Measurements from ENCODE around the gene ADCY9. TPM values are rescaled to one million over a fixed set of nuclear protein-coding genes. Genes with fewer than 3 reads are reported as not detected.
A peak's percentile ranks its signal among the peaks of the same experiment; 100 is the strongest.

ADCY9 gene
- polyA plus RNA-seq, 3 donors: 0.44 to 9.3 (median 0.67) TPM

DNA sequence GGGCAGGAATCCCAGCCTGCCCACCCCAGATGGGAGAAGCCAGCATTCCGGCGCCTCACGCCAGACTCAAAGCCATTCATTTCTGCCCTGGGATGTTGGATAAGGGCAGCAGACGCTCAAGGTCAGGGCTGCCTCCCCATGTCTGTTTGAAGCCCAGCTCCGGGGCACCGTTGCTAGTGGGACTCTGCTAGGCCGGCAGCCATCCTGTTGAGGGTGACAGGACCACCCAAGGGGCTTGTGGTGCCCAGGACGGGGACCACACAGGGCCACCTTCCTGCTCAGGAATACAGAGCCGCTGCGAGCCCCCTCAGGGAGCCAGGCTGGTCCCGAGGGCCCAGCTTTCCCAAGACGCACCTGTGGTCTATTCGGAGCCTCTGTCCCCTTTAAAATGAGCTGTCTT, 134.0 kb downstream of the ADCY9 start:
- intact Hi-C loops (cut with micrococcal nuclease): loop anchor here (2.0 to 10.0 kb wide), 2 partner anchors 263 to 273 kb away; partner anchors contain the start of gene SRL (in 1 of the 2)
- H3K9me3 Mint-ChIP-seq: no peaks in the 10 kb centered on the region

DNA sequence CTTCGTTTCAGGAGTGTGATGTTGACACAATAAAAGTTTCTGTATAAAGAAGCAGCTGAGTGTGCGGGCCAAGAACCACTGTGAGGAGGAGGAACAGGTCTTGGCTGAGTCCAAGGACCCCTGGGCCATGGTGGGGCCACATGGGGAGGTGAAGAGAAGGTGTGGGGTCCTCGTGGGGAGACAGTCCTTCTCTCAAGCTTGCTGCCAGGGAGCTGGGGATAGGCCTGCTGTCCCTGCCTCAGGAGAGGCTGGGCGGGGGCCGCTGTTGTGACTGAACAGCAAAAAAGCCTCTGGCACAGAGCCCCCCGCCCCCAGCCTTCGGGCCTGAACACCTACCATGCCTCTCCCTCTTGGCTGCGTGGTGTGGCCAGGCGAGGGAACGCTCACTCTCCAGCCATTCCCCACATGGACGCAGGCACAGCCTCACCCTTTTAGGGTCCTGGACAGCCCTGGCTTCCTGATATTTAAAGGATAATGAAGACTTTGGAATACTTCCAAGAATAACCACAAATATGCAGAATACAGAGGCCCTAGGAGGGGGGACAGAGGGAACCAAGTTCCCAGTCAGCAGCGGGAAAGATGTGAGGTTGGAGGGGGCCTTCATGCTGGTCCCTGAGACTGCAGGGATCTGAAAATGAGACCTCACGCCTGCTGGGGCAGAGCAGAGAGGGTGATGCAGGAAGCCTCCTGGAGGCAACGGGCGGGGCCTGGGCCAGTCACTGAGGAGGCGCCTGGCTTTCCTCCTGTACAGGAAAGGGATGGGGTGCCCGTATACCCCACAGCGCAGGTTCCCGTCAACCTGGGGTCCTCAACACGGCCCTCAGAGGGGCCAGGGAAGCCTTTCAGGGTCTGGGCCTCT, 135.8 kb downstream of the ADCY9 start:
- Mint-ChIP-seq H3K4me1 (peaks cover 8% of the 10 kb centered on the region), H3K36me3 (peaks cover 39 to 61% of the 10 kb centered on the region in 2 donors), H3K27me3 (ENCODE audit: low read depth in 3 of 3) (peaks cover 0 to 3% (median 1%) of the 10 kb centered on the region in 3 donors), H3K4me3 (no peak overlapping the region), H3K9me3 (no peaks in the 10 kb centered on the region), H3K27ac (peak overlapping the region in 1 of 7 donors; percentile 61)
- H2AFZ ChIP-seq (ENCODE audit: insufficient read depth, low read depth, low read length, poor library complexity, severe bottlenecking): no peak overlapping the region
- peaks cover 4% of the 10 kb centered on the region in 2 donors for H3K4me1 ChIP-seq (ENCODE audit: control insufficient read depth in 1 of 2, insufficient read depth in 2 of 2, low read length in 2 of 2)
- intact Hi-C loops (cut with micrococcal nuclease): loop anchor here in 1 of 2 donors (10.0 kb wide), 1 partner anchor 264 kb away; the partner anchor contains the start of gene SRL
- H3K9me3 ChIP-seq (replicated peaks in 1 of 2; ENCODE audit: control insufficient read depth in 1 of 2, insufficient read depth in 1 of 2, low read length in 2 of 2): no peaks in the 10 kb centered on the region
- H3K36me3 ChIP-seq (replicated peaks in 1 of 2; ENCODE audit: control insufficient read depth in 1 of 2, insufficient read depth in 2 of 2, low read length in 2 of 2): peaks cover 32 to 51% of the 10 kb centered on the region in 2 donors
- no peaks in the 10 kb centered on the region for H3K27me3 ChIP-seq (ENCODE audit: control insufficient read depth in 2 of 2, insufficient read depth in 2 of 2, low read length in 2 of 2)
- H3K27ac ChIP-seq (ENCODE audit: low read depth in 1 of 2, low read length in 2 of 2): no peak overlapping the region
- TF ChIP-seq, protein P1, sequence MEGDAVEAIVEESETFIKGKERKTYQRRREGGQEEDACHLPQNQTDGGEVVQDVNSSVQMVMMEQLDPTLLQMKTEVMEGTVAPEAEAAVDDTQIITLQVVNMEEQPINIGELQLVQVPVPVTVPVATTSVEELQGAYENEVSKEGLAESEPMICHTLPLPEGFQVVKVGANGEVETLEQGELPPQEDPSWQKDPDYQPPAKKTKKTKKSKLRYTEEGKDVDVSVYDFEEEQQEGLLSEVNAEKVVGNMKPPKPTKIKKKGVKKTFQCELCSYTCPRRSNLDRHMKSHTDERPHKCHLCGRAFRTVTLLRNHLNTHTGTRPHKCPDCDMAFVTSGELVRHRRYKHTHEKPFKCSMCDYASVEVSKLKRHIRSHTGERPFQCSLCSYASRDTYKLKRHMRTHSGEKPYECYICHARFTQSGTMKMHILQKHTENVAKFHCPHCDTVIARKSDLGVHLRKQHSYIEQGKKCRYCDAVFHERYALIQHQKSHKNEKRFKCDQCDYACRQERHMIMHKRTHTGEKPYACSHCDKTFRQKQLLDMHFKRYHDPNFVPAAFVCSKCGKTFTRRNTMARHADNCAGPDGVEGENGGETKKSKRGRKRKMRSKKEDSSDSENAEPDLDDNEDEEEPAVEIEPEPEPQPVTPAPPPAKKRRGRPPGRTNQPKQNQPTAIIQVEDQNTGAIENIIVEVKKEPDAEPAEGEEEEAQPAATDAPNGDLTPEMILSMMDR (IDR thresholded peaks at IDR 0.05): no peak
- H4K20me1 ChIP-seq (ENCODE audit: insufficient read depth, low read length): no peaks in the 10 kb centered on the region
- H3K9ac ChIP-seq (ENCODE audit: insufficient read depth, low read length, poor library complexity, severe bottlenecking): no peak overlapping the region
- H3K4me2 ChIP-seq (replicated peaks; ENCODE audit: extremely low read depth, low read length, poor library complexity, severe bottlenecking): no peak overlapping the region
- H3K4me3 ChIP-seq (replicated peaks in 1 of 3; ENCODE audit: low read depth in 2 of 3, low read length in 3 of 3): no peak overlapping the region
- DNase-seq: no peak
- 91% methylated on average over 13 of the region's 20 CpGs for WGBS (ENCODE audit: insufficient coverage)
- H3K79me2 ChIP-seq (ENCODE audit: insufficient read depth, low read length): no peaks in the 10 kb centered on the region

More for the DNA sequence above, 134.0 kb downstream of the ADCY9 start:
- H2AFZ ChIP-seq (ENCODE audit: insufficient read depth, low read depth, low read length, poor library complexity, severe bottlenecking): no peak overlapping the region
- H3K4me3 ChIP-seq (replicated peaks in 1 of 3; ENCODE audit: low read depth in 2 of 3, low read length in 3 of 3): no peak overlapping the region
- peaks cover 0 to 1% (median 1%) of the 10 kb centered on the region in 3 donors for H3K27me3 Mint-ChIP-seq (ENCODE audit: low read depth in 3 of 3)
- no peaks in the 10 kb centered on the region for H4K20me1 ChIP-seq (ENCODE audit: insufficient read depth, low read length)
- no peaks in the 10 kb centered on the region for H3K79me2 ChIP-seq (ENCODE audit: insufficient read depth, low read length)
- peaks cover 8% of the 10 kb centered on the region for H3K4me1 Mint-ChIP-seq
- no peak overlapping the region for H3K4me2 ChIP-seq (replicated peaks; ENCODE audit: extremely low read depth, low read length, poor library complexity, severe bottlenecking)
- no peak for DNase-seq
- H3K36me3 Mint-ChIP-seq: peaks cover 35 to 57% of the 10 kb centered on the region in 2 donors
- no peak overlapping the region for H3K9ac ChIP-seq (ENCODE audit: insufficient read depth, low read length, poor library complexity, severe bottlenecking)
- no peak overlapping the region for H3K27ac ChIP-seq (ENCODE audit: low read depth in 1 of 2, low read length in 2 of 2)
- no peaks in the 10 kb centered on the region for H3K27me3 ChIP-seq (ENCODE audit: control insufficient read depth in 2 of 2, insufficient read depth in 2 of 2, low read length in 2 of 2)
- 97% methylated on average over 13 of the region's 13 CpGs for WGBS (ENCODE audit: insufficient coverage)
- peaks cover 4% of the 10 kb centered on the region in 2 donors for H3K4me1 ChIP-seq (ENCODE audit: control insufficient read depth in 1 of 2, insufficient read depth in 2 of 2, low read length in 2 of 2)
- no peak overlapping the region for H3K27ac Mint-ChIP-seq
- no peak overlapping the region for H3K4me3 Mint-ChIP-seq
- H3K36me3 ChIP-seq (replicated peaks in 1 of 2; ENCODE audit: control insufficient read depth in 1 of 2, insufficient read depth in 2 of 2, low read length in 2 of 2): peaks cover 27 to 34% of the 10 kb centered on the region in 2 donors
- no peaks in the 10 kb centered on the region for H3K9me3 ChIP-seq (replicated peaks in 1 of 2; ENCODE audit: control insufficient read depth in 1 of 2, insufficient read depth in 1 of 2, low read length in 2 of 2)
- TF ChIP-seq, protein P1 (IDR thresholded peaks at IDR 0.05): no peak

All from CD14-positive monocyte (primary cell).